K562 treated with DMSO at 1 percent for 48 hours (cell line): Measurements from ENCODE around the gene RRM1. TPM values are rescaled to one million over a fixed set of nuclear protein-coding genes. Genes with fewer than 3 reads are reported as not detected.

Experiments
- total RNA-seq: library from RNA; unstranded; fragments of 300-600 nt; gene quantifications from 2 replicates; pipeline ENCODE4 v1.2.3, GENCODE V29; 2022; ENCODE audit warnings: low replicate concordance; ENCODE audit errors: extremely low read depth

The RRM1 gene
- total RNA-seq, result not detected in 2 replicates

DNA sequence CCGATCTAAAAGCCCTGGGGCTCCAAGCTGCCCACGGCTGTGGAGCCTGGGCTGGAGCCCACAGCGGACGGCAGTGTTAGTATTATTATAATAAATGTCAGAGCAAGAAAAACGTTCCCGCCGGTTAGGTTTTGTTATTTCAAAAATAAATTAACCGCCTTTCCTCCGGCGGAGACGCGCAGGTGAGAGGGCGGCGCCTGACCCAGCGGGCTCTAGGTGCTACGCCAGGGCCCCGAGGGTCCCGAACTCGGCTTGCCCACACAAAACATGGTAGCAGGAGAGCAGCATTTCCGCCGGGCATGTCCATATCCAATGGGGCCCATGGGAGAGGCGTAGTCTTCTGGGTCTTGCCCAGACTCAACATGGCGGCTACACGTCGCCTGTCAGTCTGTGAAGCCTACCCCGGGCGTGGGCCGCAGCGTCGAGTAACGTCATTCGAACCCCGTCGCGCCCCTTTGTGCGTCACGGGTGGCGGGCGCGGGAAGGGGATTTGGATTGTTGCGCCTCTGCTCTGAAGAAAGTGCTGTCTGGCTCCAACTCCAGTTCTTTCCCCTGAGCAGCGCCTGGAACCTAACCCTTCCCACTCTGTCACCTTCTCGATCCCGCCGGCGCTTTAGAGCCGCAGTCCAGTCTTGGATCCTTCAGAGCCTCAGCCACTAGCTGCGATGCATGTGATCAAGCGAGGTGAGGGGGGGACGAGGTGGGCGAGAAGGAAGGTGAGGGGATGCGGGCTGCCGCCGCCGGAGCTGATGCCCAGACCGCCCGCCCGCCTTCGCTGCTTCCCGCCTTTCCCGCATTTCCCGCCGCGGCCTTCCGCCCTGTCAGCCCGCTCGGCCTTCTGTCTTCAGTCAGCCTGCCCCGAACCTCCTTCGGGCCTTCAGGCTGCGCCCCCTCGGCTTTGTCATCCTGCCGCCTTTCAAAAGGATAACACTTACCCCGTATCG lies at the start of gene RRM1:
Gene RRM1 (plus strand): TSS at position 452 of the 944 bp plus-strand sequence. CDS start 214 bp downstream, at position 666.

Other genes with a start within 250 kb of the RRM1 start
- gene STIM1, start 239.1 kb upstream of the RRM1 start, total RNA-seq, result not detected in 2 replicates